ENCODE data around the gene ADAMTS6.

Gene ADAMTS6

DNA sequence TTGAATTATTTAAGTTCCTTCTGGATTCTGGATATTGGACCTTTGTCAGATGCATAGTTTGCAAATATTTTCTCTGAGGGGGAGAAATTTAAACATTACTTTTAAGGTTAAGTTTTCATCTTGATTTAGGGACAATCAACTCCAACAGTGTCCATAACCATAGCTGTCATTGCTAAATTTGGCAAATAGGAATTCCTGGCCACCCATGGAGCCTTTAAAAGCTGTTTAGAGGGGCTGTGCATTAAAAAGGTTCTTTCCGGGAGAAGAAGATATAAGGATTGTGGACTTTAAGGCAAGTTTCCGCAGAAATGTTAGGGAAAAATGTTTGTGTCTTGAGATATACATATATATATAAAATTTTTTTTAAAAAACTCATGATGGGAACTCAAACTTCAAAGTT is 339.7 kb downstream of the ADAMTS6 start:
- H3K27ac ChIP-seq (ENCODE audit: low read depth in 2 of 2, low read length in 2 of 2) = no peak overlapping the region
- H3K4me1 ChIP-seq (ENCODE audit: control insufficient read depth in 2 of 2, insufficient read depth in 2 of 2, low read length in 2 of 2) = peaks cover 0 to 10% of the 10 kb centered on the region in 2 donors
- H3K4me3 ChIP-seq (ENCODE audit: low read length in 2 of 2) = no peak overlapping the region
- H3K27me3 ChIP-seq (ENCODE audit: control insufficient read depth in 2 of 2, insufficient read depth in 2 of 2, low read length in 2 of 2) = no peaks in the 10 kb centered on the region
- H3K9ac ChIP-seq (ENCODE audit: low read depth in 1 of 2, low read length in 2 of 2) = no peak overlapping the region
- no peaks in the 10 kb centered on the region for H3K9me3 ChIP-seq (ENCODE audit: control insufficient read depth in 2 of 2, low read length in 2 of 2)
- no peaks in the 10 kb centered on the region for H3K36me3 ChIP-seq (ENCODE audit: control insufficient read depth in 2 of 2, insufficient read depth in 2 of 2, low read length in 2 of 2)

GRCh38 chr5:65141493-65141892 is 340.2 kb downstream of the ADAMTS6 start:
- H3K27me3 ChIP-seq (ENCODE audit: control insufficient read depth in 2 of 2, insufficient read depth in 2 of 2, low read length in 2 of 2) = no peaks in the 10 kb centered on the region
- no peaks in the 10 kb centered on the region for H3K36me3 ChIP-seq (ENCODE audit: control insufficient read depth in 2 of 2, insufficient read depth in 2 of 2, low read length in 2 of 2)
- no peak overlapping the region for H3K9ac ChIP-seq (ENCODE audit: low read depth in 1 of 2, low read length in 2 of 2)
- H3K4me3 ChIP-seq (ENCODE audit: low read length in 2 of 2) = no peak overlapping the region
- H3K4me1 ChIP-seq (ENCODE audit: control insufficient read depth in 2 of 2, insufficient read depth in 2 of 2, low read length in 2 of 2) = peaks cover 0 to 10% of the 10 kb centered on the region in 2 donors
- no peaks in the 10 kb centered on the region for H3K9me3 ChIP-seq (ENCODE audit: control insufficient read depth in 2 of 2, low read length in 2 of 2)
- no peak overlapping the region for H3K27ac ChIP-seq (ENCODE audit: low read depth in 2 of 2, low read length in 2 of 2)

DNA sequence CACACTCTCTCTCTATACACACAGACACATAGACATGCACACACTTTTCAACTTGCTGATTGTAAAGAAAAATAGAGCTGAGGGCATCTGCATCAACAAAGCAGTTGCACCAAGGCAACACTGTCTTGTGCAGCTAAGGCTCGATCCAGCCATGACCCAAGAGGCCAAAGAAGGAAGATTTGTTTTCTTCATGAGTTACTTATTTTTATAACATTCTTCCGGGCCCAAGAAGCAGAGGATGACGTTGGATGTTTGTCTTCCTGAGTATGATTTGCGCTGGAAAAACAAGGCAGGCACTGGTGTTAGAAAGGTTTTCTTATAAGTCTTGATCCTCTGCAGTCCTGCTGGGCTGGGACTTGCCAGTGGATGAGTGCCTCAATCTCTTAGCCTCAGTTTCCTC is 344.1 kb downstream of the ADAMTS6 start:
- Histone ChIP-seq H3K27ac (ENCODE audit: low read depth in 2 of 2, low read length in 2 of 2) (no peak overlapping the region), H3K9me3 (ENCODE audit: control insufficient read depth in 2 of 2, low read length in 2 of 2) (no peaks in the 10 kb centered on the region), H3K4me1 (ENCODE audit: control insufficient read depth in 2 of 2, insufficient read depth in 2 of 2, low read length in 2 of 2) (peaks cover 0 to 10% of the 10 kb centered on the region in 2 donors), H3K9ac (ENCODE audit: low read depth in 1 of 2, low read length in 2 of 2) (no peak overlapping the region), H3K36me3 (ENCODE audit: control insufficient read depth in 2 of 2, insufficient read depth in 2 of 2, low read length in 2 of 2) (no peaks in the 10 kb centered on the region), H3K4me3 (ENCODE audit: low read length in 2 of 2) (no peak overlapping the region), H3K27me3 (ENCODE audit: control insufficient read depth in 2 of 2, insufficient read depth in 2 of 2, low read length in 2 of 2) (no peaks in the 10 kb centered on the region)

GRCh38 chr5:65133477-65134110 is 348.1 kb downstream of the ADAMTS6 start:
- H3K27ac ChIP-seq (ENCODE audit: low read depth in 2 of 2, low read length in 2 of 2) = no peak overlapping the region
- H3K27me3 ChIP-seq (ENCODE audit: control insufficient read depth in 2 of 2, insufficient read depth in 2 of 2, low read length in 2 of 2) = no peaks in the 10 kb centered on the region
- H3K9me3 ChIP-seq (ENCODE audit: control insufficient read depth in 2 of 2, low read length in 2 of 2) = no peaks in the 10 kb centered on the region
- no peak overlapping the region for H3K9ac ChIP-seq (ENCODE audit: low read depth in 1 of 2, low read length in 2 of 2)
- peaks cover 0 to 10% of the 10 kb centered on the region in 2 donors for H3K4me1 ChIP-seq (ENCODE audit: control insufficient read depth in 2 of 2, insufficient read depth in 2 of 2, low read length in 2 of 2)
- no peak overlapping the region for H3K4me3 ChIP-seq (ENCODE audit: low read length in 2 of 2)
- H3K36me3 ChIP-seq (ENCODE audit: control insufficient read depth in 2 of 2, insufficient read depth in 2 of 2, low read length in 2 of 2) = no peaks in the 10 kb centered on the region

GRCh38 chr5:65132386-65132785 is 349.3 kb downstream of the ADAMTS6 start:
- H3K4me1 ChIP-seq (ENCODE audit: control insufficient read depth in 2 of 2, insufficient read depth in 2 of 2, low read length in 2 of 2) = peaks cover 0 to 2% of the 10 kb centered on the region in 2 donors
- H3K27me3 ChIP-seq (ENCODE audit: control insufficient read depth in 2 of 2, insufficient read depth in 2 of 2, low read length in 2 of 2) = no peaks in the 10 kb centered on the region
- no peak overlapping the region for H3K9ac ChIP-seq (ENCODE audit: low read depth in 1 of 2, low read length in 2 of 2)
- no peaks in the 10 kb centered on the region for H3K9me3 ChIP-seq (ENCODE audit: control insufficient read depth in 2 of 2, low read length in 2 of 2)
- H3K27ac ChIP-seq (ENCODE audit: low read depth in 2 of 2, low read length in 2 of 2) = no peak overlapping the region
- no peaks in the 10 kb centered on the region for H3K36me3 ChIP-seq (ENCODE audit: control insufficient read depth in 2 of 2, insufficient read depth in 2 of 2, low read length in 2 of 2)
- H3K4me3 ChIP-seq (ENCODE audit: low read length in 2 of 2) = no peak overlapping the region

GRCh38 chr5:65128226-65128625 is 353.5 kb downstream of the ADAMTS6 start:
- Histone ChIP-seq H3K9me3 (ENCODE audit: control insufficient read depth in 2 of 2, low read length in 2 of 2) (no peaks in the 10 kb centered on the region), H3K4me3 (ENCODE audit: low read length in 2 of 2) (no peak overlapping the region), H3K36me3 (ENCODE audit: control insufficient read depth in 2 of 2, insufficient read depth in 2 of 2, low read length in 2 of 2) (no peaks in the 10 kb centered on the region), H3K27me3 (ENCODE audit: control insufficient read depth in 2 of 2, insufficient read depth in 2 of 2, low read length in 2 of 2) (no peaks in the 10 kb centered on the region), H3K4me1 (ENCODE audit: control insufficient read depth in 2 of 2, insufficient read depth in 2 of 2, low read length in 2 of 2) (peaks cover 0 to 3% of the 10 kb centered on the region in 2 donors), H3K9ac (ENCODE audit: low read depth in 1 of 2, low read length in 2 of 2) (no peak overlapping the region), H3K27ac (ENCODE audit: low read depth in 2 of 2, low read length in 2 of 2) (no peak overlapping the region)

- Histone ChIP-seq H3K9ac (ENCODE audit: low read depth in 1 of 2, low read length in 2 of 2) (no peak overlapping the region), H3K9me3 (ENCODE audit: control insufficient read depth in 2 of 2, low read length in 2 of 2) (no peaks in the 10 kb centered on the region), H3K27ac (ENCODE audit: low read depth in 2 of 2, low read length in 2 of 2) (no peak overlapping the region), H3K27me3 (ENCODE audit: control insufficient read depth in 2 of 2, insufficient read depth in 2 of 2, low read length in 2 of 2) (no peaks in the 10 kb centered on the region), H3K4me1 (ENCODE audit: control insufficient read depth in 2 of 2, insufficient read depth in 2 of 2, low read length in 2 of 2) (peaks cover 0 to 3% of the 10 kb centered on the region in 2 donors), H3K4me3 (ENCODE audit: low read length in 2 of 2) (no peak overlapping the region), H3K36me3 (ENCODE audit: control insufficient read depth in 2 of 2, insufficient read depth in 2 of 2, low read length in 2 of 2) (no peaks in the 10 kb centered on the region)
Measured at GRCh38 chr5:65127161-65127901, 354.4 kb downstream of the ADAMTS6 start.

DNA sequence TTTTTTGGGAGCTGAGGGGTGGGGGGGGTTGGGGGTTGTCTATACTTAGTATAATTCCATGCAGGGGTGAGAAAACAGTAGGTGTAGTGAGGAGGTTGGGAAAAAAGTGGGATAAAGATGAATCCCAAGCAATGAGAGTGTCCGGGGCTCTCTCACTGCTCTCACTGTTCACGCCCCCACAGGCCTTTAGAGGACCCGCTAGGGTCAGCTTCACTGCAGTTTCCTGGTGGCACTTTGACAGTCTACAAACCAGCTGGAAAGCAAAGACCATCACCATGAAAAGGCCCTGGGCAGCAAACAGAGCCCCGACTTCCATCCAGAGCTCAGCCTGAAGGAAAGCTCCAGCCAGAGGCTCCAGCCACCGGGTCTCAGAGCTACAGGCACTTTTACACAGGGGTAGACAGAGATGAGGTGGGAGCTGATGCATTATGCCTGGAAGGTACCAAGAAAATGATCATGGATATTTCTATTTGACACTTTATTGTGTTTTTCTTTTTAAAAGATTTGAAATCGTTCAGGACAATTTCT is 355.1 kb downstream of the ADAMTS6 start:
- Histone ChIP-seq H3K27me3 (ENCODE audit: control insufficient read depth in 2 of 2, insufficient read depth in 2 of 2, low read length in 2 of 2) (no peaks in the 10 kb centered on the region), H3K27ac (ENCODE audit: low read depth in 2 of 2, low read length in 2 of 2) (no peak overlapping the region), H3K9me3 (ENCODE audit: control insufficient read depth in 2 of 2, low read length in 2 of 2) (no peaks in the 10 kb centered on the region), H3K36me3 (ENCODE audit: control insufficient read depth in 2 of 2, insufficient read depth in 2 of 2, low read length in 2 of 2) (no peaks in the 10 kb centered on the region), H3K4me1 (ENCODE audit: control insufficient read depth in 2 of 2, insufficient read depth in 2 of 2, low read length in 2 of 2) (peaks cover 0 to 3% of the 10 kb centered on the region in 2 donors), H3K9ac (ENCODE audit: low read depth in 1 of 2, low read length in 2 of 2) (no peak overlapping the region), H3K4me3 (ENCODE audit: low read length in 2 of 2) (no peak overlapping the region)

DNA sequence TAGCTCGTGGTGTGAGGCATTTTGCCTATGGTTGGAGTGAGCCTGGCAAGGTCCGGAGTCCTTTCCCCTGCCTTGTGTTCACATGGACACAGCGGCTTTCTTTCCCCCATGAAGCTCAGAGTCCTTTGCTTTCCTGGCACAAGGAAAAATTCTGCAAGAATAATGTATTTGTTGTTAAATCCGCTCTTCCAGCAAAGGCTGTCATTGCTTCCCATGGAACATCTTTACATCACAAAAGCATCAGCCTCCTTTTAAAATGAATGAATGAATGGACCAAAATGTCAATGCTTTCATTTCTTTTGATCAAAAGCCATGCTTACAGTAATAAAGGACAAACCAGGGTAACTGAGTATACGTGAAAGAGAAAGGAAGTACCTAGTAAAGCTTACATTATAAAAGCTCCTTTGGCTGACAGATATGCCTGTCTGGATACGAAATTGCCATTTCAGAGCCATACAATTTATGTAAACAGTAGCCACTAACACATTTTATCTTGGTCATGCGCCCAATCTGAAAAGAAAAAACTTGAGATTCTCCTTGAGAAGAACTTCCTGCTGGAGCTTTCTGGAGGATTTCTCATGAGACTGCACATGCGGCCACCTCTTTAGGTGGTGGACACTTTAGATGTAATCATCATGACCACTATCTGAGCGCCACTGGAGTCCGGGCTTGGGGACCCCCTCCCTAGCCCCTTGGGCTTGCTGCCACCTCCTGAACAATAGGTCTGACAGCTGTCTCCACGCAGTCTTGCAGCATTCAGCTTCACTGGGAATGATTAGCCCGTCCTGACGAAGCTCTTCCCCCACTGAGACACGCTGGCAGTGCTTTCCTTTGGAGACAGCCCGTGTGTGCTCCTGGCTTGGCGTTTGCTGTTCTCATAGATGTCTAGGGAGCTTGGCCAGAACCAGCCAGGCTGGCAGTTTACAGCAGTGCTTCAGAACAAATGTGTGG is 355.9 kb downstream of the ADAMTS6 start:
- H3K9ac ChIP-seq (ENCODE audit: low read depth in 1 of 2, low read length in 2 of 2) = no peak overlapping the region

More for the DNA sequence above, 355.9 kb downstream of the ADAMTS6 start:
- Histone ChIP-seq H3K27me3 (ENCODE audit: control insufficient read depth in 2 of 2, insufficient read depth in 2 of 2, low read length in 2 of 2) (no peaks in the 10 kb centered on the region), H3K27ac (ENCODE audit: low read depth in 2 of 2, low read length in 2 of 2) (no peak overlapping the region), H3K36me3 (ENCODE audit: control insufficient read depth in 2 of 2, insufficient read depth in 2 of 2, low read length in 2 of 2) (no peaks in the 10 kb centered on the region), H3K9me3 (ENCODE audit: control insufficient read depth in 2 of 2, low read length in 2 of 2) (no peaks in the 10 kb centered on the region), H3K4me3 (ENCODE audit: low read length in 2 of 2) (no peak overlapping the region), H3K4me1 (ENCODE audit: control insufficient read depth in 2 of 2, insufficient read depth in 2 of 2, low read length in 2 of 2) (peaks cover 0 to 3% of the 10 kb centered on the region in 2 donors)
